Activated effector memory CD4-positive, alpha-beta T cell treated with Interleukin-2 at 50 U/mL for 16 hours (primary cell): ENCODE measurements around the gene ABCA7.
A peak's percentile ranks its signal among the peaks of the same experiment; 100 is the strongest.

Experiments used
- DNase-seq: peaks from one replicate; pipeline ENCODE4 v3.0.0-alpha.2; 2020

Gene ABCA7

GRCh38 chr19:1041272-1041834, 1.4 kb downstream of the ABCA7 start:
- DNase-seq = no peak

DNA sequence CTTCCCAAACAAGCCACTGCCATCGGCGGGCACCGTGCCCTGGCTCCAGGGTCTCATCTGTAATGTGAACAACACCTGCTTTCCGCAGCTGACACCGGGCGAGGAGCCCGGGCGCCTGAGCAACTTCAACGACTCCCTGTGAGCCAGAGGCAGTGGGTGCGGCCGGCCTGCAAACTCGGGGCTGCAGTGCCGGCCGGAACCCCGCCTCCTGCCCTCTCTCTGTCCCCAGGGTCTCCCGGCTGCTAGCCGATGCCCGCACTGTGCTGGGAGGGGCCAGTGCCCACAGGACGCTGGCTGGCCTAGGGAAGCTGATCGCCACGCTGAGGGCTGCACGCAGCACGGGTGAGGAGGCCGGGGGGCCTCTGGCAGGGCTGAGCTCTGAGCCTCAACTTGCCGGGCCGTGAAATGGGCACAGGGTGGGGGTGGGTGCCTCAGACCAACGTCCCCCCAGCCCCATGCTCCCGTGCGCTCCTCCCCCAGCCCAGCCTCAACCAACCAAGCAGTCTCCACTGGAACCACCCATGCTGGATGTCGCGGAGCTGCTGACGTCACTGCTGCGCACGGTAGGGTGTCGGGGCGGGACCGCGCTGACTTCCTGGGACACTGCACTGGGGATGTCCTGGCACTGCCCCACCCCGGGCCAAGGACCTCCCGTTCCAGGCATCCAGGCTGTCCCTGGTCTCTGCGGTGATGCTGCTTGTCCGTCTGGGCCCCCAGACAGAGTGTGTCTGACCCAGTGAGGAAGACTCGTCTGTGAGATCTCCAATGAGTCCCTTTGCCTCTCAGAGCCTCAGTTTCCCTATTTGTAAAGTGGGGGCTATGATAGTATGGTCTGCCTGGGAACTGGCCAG, 2.2 kb downstream of the ABCA7 start:
- no peak for DNase-seq

DNA sequence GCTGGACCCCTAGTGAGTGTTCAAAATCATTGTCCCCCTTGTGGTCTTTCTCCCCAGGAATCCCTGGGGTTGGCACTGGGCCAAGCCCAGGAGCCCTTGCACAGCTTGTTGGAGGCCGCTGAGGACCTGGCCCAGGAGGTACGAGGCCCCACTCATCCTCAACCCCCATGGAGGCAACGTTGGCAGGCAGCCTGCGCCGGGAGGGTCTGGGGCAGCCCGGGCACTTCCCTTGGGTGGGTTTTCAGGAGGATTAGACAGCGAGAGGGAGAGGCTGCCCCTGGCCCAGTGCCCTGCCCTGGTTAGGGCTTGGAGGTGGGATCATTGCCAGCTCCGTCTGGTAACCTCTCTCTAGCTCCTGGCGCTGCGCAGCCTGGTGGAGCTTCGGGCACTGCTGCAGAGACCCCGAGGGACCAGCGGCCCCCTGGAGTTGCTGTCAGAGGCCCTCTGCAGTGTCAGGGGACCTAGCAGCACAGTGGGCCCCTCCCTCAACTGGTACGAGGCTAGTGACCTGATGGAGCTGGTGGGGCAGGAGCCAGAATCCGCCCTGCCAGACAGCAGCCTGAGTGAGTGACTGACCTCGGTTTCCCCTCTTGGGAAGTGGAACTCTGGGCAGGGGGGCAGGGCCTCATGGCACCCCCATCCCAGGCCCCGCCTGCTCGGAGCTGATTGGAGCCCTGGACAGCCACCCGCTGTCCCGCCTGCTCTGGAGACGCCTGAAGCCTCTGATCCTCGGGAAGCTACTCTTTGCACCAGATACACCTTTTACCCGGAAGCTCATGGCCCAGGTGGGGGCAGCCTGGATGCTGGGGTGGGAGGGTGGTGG, 3.0 kb downstream of the ABCA7 start:
- no peak for DNase-seq

GRCh38 chr19:1045247-1045603, 5.3 kb downstream of the ABCA7 start:
- no peak for DNase-seq

GRCh38 chr19:1046117-1046626, 6.3 kb downstream of the ABCA7 start:
- DNase-seq = no peak

GRCh38 chr19:1046836-1047695, 7.2 kb downstream of the ABCA7 start:
- no peak for DNase-seq

GRCh38 chr19:1047696-1048147, 7.8 kb downstream of the ABCA7 start:
- no peak for DNase-seq

DNA sequence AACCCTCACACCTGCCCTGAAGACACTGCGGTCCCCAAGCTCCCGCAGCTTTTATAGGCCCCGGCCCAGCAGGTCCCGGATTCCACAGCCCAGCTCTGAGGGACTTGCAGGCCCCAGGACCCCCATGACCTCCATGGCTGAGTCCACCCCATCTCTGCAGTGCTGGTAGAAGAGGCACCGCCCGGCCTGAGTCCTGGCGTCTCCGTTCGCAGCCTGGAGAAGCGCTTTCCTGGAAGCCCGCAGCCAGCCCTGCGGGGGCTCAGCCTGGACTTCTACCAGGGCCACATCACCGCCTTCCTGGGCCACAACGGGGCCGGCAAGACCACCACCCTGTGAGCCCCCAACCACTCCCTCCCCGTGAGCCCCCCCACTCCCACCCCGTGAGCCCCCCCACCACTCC, 9.2 kb downstream of the ABCA7 start:
- no peak for DNase-seq

- DNase-seq = no peak
Measured at GRCh38 chr19:1049800-1050199, 9.9 kb downstream of the ABCA7 start.

GRCh38 chr19:1050989-1051788, 11.3 kb downstream of the ABCA7 start:
- DNase-seq = no peak

- no peak for DNase-seq
Measured at GRCh38 chr19:1051791-1052190, 11.9 kb downstream of the ABCA7 start.

DNA sequence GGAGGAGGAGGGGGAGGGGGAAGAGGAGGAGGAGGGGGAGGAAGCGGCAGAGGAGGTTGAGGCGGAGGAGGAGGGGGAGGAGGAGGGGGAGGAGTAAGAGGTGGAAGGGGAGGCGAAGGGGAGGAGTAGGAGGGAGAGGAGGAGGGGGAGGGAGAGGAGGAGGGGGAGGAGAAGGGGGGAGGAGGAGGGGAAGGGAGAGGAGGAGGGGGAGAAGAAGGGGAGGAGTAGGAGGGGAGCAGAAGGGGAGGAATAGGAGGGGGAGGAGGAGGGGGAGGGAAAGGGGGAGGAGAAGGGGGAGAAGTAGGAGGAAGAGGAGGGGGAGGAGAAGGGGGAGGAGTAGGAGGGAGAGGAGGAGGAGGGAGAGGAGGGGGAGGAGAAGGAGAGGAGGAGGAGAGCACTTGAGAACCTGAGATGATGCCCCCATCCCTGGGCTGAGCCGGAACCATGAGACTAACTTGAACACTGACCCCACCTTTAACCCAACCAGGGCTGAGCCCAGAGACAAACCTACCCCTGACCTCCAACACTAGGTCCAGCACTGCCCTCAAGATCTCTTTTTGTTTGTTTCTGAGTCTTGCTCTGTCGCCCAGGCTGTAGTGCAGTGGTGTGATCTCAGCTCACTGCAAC, 12.6 kb downstream of the ABCA7 start:
- no peak for DNase-seq

DNA sequence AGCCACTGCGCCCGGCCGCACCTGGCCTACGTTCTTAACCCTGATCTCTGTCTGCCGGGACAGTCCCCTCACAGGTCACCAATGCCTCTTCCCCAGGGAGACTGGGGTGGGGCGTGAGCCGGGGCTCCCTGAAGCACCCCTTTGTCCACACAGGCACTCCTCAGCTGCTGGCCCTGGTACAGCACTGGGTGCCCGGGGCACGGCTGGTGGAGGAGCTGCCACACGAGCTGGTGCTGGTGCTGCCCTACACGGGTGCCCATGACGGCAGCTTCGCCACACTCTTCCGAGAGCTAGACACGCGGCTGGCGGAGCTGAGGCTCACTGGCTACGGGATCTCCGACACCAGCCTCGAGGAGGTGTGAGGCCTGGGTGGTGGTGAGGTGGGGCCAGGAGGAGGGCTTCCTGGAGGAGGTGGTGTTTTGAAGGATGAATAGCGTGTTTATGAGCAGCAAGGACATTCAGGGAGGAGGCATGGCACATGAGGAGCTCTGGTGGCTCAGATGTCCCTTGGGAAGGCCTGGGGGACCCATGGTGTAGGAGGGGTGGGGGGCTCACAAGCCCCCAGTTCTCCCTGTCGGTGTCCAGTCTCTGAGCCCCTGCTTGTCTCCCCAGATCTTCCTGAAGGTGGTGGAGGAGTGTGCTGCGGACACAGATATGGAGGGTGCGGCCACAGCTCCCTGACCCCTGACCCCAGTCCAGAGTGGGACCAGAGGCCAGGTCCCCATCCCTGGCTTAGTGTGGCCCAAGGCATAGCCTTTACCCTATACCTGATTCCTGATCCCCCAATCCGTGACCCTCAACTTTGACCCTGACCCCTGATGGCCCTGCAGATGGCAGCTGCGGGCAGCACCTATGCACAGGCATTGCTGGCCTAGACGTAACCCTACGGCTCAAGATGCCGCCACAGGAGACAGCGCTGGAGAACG, 13.5 kb downstream of the ABCA7 start:
- DNase-seq = no peak

DNA sequence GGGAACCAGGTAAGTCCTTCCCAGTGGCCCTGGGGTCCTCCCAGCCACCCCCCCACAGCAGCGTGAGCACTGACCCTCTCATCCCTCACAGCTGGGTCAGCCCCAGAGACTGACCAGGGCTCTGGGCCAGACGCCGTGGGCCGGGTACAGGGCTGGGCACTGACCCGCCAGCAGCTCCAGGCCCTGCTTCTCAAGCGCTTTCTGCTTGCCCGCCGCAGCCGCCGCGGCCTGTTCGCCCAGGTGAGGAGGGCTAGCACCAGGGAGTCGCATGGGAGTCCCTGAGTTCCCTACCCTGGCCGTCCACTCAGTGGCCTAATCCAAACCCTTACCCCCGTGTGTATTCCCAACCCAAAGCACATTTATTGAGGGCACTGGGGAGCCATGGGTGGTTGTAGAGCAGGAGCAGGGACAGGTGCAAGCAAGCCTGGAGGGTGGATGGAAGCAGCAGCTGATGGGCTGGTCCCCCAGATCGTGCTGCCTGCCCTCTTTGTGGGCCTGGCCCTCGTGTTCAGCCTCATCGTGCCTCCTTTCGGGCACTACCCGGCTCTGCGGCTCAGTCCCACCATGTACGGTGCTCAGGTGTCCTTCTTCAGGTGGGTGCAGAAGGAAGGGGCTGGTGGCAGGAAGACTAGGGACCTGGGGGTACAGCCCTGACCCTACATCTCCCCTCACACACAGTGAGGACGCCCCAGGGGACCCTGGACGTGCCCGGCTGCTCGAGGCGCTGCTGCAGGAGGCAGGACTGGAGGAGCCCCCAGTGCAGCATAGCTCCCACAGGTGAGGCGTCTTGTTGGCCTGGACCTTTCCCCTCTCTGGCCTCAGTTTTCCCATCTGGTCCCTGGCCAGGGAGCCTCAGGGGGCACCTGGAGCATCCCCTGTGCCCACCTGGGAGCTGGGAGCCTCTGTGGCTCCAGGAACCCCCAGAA, 14.5 kb downstream of the ABCA7 start:
- DNase-seq = no peak

DNA sequence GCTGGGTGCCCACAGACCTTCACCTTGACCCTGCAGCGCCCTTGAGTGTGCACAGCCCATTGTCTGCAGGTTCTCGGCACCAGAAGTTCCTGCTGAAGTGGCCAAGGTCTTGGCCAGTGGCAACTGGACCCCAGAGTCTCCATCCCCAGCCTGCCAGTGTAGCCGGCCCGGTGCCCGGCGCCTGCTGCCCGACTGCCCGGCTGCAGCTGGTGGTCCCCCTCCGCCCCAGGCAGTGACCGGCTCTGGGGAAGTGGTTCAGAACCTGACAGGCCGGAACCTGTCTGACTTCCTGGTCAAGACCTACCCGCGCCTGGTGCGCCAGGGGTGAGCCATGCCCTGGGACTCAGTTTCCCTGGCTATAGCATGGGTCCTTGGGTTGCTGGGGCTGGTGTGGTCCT, 15.1 kb downstream of the ABCA7 start:
- DNase-seq = no peak

DNA sequence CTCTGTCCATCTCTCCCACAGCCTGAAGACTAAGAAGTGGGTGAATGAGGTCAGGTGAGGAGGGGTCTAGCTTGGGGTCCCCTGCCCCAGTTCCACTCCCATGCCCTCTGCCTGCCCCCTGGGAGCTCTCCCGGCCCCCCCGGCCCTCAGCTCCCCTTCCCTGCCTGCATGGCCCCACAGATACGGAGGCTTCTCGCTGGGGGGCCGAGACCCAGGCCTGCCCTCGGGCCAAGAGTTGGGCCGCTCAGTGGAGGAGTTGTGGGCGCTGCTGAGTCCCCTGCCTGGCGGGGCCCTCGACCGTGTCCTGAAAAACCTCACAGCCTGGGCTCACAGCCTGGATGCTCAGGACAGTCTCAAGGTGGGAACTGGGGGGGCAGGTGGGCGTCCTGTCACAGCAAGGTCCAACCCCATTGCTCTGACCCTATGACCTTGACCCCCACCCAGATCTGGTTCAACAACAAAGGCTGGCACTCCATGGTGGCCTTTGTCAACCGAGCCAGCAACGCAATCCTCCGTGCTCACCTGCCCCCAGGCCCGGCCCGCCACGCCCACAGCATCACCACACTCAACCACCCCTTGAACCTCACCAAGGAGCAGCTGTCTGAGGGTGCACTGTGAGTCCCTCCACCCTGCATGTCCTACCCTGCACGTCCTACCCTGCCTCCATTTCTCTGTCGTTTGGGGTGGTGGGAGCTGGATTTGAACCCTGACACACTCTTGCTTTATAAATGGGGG, 16.1 kb downstream of the ABCA7 start:
- no peak for DNase-seq

DNA sequence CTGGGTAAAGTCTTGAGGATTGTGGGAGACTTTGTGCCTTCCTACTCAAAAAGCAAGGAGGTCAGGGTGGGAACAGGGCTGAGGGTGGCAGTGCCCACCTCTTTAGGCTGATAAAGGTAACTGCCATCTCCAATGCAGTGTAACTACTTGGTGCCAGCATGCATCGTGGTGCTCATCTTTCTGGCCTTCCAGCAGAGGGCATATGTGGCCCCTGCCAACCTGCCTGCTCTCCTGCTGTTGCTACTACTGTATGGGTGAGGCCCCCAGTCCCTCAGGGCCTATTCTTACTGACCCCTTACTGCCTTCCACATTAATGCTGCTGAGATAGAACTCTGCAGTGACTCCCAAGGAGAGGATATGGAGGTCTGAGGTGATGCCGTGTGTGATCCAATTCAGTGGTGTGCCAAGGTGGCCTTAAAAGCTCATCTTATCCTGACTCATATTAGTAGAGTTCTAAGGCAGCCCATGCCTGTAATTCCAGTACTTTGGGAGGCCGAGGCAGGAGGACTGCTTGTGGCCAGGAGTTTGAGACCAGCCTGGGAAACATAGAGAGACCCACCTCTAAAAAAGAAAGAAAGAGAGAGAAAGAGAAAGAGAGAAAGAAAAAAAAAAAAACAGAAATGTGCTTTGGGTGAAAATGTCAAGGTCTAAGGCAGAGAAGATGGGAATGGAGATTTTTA, 17.4 kb downstream of the ABCA7 start:
- DNase-seq = peak; percentile 48

- DNase-seq = no peak
Measured at GRCh38 chr19:1058112-1058511, 18.2 kb downstream of the ABCA7 start.
